Stomach smooth muscle (tissue), 2 donors: ENCODE results near the gene SFN.

Source experiments
- H3K27ac ChIP-seq: one replicate; pipeline ENCODE4 v1.7.0; 2013; ENCODE audit warnings: mild to moderate bottlenecking, low read length, inconsistent platforms
- H3K27me3 ChIP-seq, 2 donors: one replicate each; pipeline ENCODE4 v1.7.0; 2013; ENCODE audit warnings: low read length in 2 of 2; ENCODE audit not compliant: insufficient read depth in 2 of 2, control insufficient read depth in 1 of 2
- H3K36me3 ChIP-seq, 2 donors: one replicate each; pipeline ENCODE4 v1.7.0; 2013; ENCODE audit warnings: low read length in 2 of 2; ENCODE audit not compliant: control insufficient read depth in 2 of 2, insufficient read depth in 2 of 2
- H3K4me1 ChIP-seq: one replicate; pipeline ENCODE4 v1.7.0; 2013; ENCODE audit warnings: low read length; ENCODE audit not compliant: control insufficient read depth, insufficient read depth
- H3K4me3 ChIP-seq, 2 donors: one replicate each; pipeline ENCODE4 v1.7.0; 2013; ENCODE audit warnings: low read length in 2 of 2
- H3K9ac ChIP-seq, 2 donors: one replicate each; pipeline ENCODE4 v1.7.0; 2013; ENCODE audit warnings: low read length in 2 of 2, mild to moderate bottlenecking in 1 of 2
- H3K9me3 ChIP-seq, 2 donors: one replicate each; pipeline ENCODE4 v1.7.0; 2013; ENCODE audit warnings: low read length in 2 of 2; ENCODE audit not compliant: control insufficient read depth in 2 of 2
- donor health status: healthy.
- donor health status: Pancreatic carcinoma.

Gene SFN

GRCh38 chr1:26862781-26863684 is at the start of gene SFN:
Gene SFN (plus strand): TSS chr1:26863149. CDS start chr1:26863213, 64 bp downstream.
- Histone ChIP-seq H3K27me3 (no peaks in the 10 kb centered on the region), H3K27ac (peak within 1 kb of the TSS; percentile 96), H3K36me3 (peaks cover 0 to 3% of the 10 kb centered on the region in 2 donors), H3K4me3 (peak within 1 kb of the TSS; percentile 86 to 88), H3K4me1 (peaks cover 24% of the 10 kb centered on the region), H3K9me3 (no peaks in the 10 kb centered on the region), H3K9ac (peak within 1 kb of the TSS; percentile 62 to 73)

GRCh38 chr1:26814377-26814776 is 48.6 kb upstream of the SFN start:
- Histone ChIP-seq H3K9ac (no peak overlapping the region), H3K36me3 (no peaks in the 10 kb centered on the region), H3K4me1 (no peaks in the 10 kb centered on the region), H3K4me3 (no peak overlapping the region), H3K9me3 (no peaks in the 10 kb centered on the region), H3K27ac (no peak overlapping the region), H3K27me3 (no peaks in the 10 kb centered on the region)

DNA sequence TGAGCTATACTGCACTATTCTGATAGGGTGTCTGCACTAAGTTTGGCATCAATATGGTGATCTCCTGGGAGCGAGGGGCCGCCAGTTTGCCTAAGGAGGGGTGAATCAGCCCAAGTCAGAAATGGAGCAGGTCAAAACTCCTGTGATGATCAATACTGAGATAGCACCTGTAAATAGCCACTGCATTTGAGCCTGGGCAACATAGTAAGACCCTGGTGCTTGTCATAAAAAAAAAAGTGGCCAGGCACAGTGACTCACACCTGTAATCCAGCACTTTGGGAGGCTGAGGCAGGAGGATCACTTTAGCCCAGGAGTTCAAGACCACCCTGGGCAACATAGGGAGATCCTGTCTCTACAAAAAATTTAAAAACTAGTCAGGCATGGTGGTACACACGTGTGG is 48.1 kb upstream of the SFN start:
- no peaks in the 10 kb centered on the region for H3K4me1 ChIP-seq
- no peak overlapping the region for H3K9ac ChIP-seq
- no peak overlapping the region for H3K27ac ChIP-seq
- no peaks in the 10 kb centered on the region for H3K27me3 ChIP-seq
- H3K4me3 ChIP-seq: no peak overlapping the region
- H3K9me3 ChIP-seq: no peaks in the 10 kb centered on the region
- H3K36me3 ChIP-seq: no peaks in the 10 kb centered on the region

DNA sequence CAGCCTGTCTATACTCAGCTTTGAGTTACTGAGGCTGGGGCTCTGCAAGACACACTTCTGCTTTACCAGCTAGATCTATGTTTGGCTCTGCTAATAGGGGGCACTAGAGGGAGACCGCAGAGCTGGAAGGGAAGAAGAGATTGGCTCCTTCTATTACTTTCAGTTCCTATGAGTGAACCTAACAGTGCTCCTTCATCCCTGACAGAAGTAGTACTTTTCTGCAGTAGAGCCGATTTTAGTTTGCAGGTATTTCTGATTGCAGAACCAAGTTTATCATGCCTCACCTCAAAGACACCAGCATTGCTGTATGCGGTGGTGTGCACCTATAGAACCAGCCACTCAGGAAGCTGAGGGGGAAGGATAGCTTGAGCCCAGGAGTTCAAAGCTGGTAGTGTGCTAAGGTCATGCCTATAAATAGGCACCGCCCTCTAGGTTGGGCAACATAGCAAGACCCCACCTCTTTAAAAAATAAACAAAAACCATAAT is 42.1 kb upstream of the SFN start:
- Histone ChIP-seq H3K9ac (no peak overlapping the region), H3K27ac (no peak overlapping the region), H3K4me1 (peaks cover 6% of the 10 kb centered on the region), H3K4me3 (no peak overlapping the region), H3K36me3 (no peaks in the 10 kb centered on the region), H3K27me3 (no peaks in the 10 kb centered on the region), H3K9me3 (no peaks in the 10 kb centered on the region)

GRCh38 chr1:26822737-26823395 is 40.1 kb upstream of the SFN start:
- H3K4me3 ChIP-seq: no peak overlapping the region
- H3K27me3 ChIP-seq: no peaks in the 10 kb centered on the region
- no peak overlapping the region for H3K9ac ChIP-seq
- no peaks in the 10 kb centered on the region for H3K9me3 ChIP-seq
- no peaks in the 10 kb centered on the region for H3K36me3 ChIP-seq
- H3K4me1 ChIP-seq: peaks cover 17% of the 10 kb centered on the region
- H3K27ac ChIP-seq: no peak overlapping the region

DNA sequence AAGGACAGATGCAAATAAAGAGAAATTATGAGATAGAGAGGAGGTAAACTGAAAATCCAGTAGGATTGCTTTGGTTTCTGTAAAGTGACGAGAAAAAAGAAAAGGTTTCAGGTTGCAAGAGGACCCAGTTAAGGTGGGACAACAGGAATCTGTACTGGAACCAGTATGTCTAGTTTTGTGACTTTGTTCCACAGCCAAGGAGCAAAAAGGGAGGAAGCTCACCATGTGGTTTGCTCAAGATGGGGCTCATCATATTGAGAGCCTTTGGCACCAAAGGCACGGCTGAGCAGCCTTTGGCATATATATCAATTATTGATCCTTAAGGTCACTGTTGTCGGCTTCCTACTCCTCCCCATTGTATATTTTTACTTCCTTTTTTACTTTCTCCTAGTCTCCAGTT is 38.2 kb upstream of the SFN start:
- H3K4me3 ChIP-seq: no peak overlapping the region
- H3K27me3 ChIP-seq: no peaks in the 10 kb centered on the region
- peaks cover 0 to under 1% of the 10 kb centered on the region in 2 donors for H3K36me3 ChIP-seq
- no peak overlapping the region for H3K27ac ChIP-seq
- H3K9me3 ChIP-seq: no peaks in the 10 kb centered on the region
- peaks cover 27% of the 10 kb centered on the region for H3K4me1 ChIP-seq
- H3K9ac ChIP-seq: no peak overlapping the region

GRCh38 chr1:26826261-26827105 is 36.5 kb upstream of the SFN start, which contains the start of gene ZDHHC18:
Gene ZDHHC18 (plus strand): TSS chr1:26826688. CDS start chr1:26826805, 117 bp downstream.
- Histone ChIP-seq H3K9ac (peak within 1 kb of the TSS; percentile 72 to 78), H3K27ac (peak within 1 kb of the TSS; percentile 78), H3K27me3 (no peaks in the 10 kb centered on the region), H3K9me3 (no peaks in the 10 kb centered on the region), H3K4me1 (peaks cover 27% of the 10 kb centered on the region), H3K4me3 (peak within 1 kb of the TSS; percentile 72 to 83), H3K36me3 (peaks cover 0 to 3% of the 10 kb centered on the region in 2 donors)

DNA sequence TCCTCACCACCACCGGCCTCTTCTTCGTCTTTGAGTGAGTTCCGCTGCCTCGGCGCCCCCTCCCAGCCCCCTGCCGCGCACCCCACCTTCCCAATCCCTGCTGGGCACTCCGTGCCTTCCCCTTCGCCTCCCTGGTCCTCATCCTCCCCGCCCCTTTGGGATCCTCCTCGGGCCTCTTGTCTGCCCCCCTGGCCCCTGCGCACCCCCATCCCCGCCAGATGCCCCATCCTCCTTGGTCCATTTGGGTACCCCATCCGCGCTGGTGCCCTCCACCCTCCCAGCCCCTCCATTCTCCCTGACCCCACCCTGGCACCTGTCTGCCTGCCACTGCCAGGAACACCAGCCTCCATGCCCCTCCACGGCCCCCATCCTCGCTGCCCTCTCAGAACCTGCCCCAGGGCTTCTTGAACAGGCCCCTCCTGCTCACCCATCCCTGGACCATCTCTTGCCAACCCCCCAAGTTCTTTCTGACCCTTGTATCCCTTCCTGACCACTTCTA is 35.8 kb upstream of the SFN start:
- Histone ChIP-seq H3K9me3 (no peaks in the 10 kb centered on the region), H3K27me3 (no peaks in the 10 kb centered on the region), H3K9ac (peak overlapping the region; percentile 72), H3K27ac (peak overlapping the region; percentile 49), H3K4me1 (peaks cover 27% of the 10 kb centered on the region), H3K36me3 (peaks cover 5 to 6% of the 10 kb centered on the region in 2 donors), H3K4me3 (peak overlapping the region; percentile 72 to 76)

DNA sequence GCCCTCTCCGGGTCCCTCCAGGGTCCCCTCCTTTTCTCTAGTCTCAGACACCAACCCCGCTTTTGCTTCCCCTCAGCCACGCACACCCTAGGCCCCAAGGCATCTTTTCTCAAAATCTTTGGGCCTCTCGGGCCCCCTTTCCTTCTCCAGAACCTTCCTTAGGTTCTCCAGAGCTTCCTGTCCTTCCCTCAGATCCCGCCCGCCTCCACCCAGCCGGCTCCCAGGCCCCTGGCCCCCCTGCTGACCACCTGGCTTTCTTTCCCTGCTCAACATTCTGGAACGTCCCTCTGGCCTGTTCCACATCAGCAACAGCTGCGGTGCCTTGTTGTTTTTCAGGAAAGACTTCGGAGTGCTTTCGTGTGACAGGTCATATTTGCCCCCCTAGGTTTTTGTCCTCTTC is 35.3 kb upstream of the SFN start:
- Histone ChIP-seq H3K36me3 (peaks cover 9 to 10% of the 10 kb centered on the region in 2 donors), H3K27ac (peak overlapping the region; percentile 49), H3K27me3 (no peaks in the 10 kb centered on the region), H3K4me3 (peak overlapping the region; percentile 72 to 76), H3K9ac (peak overlapping the region; percentile 72), H3K4me1 (peaks cover 27% of the 10 kb centered on the region), H3K9me3 (no peaks in the 10 kb centered on the region)

GRCh38 chr1:26828411-26828991 is 34.4 kb upstream of the SFN start:
- Histone ChIP-seq H3K36me3 (peaks cover 17 to 19% of the 10 kb centered on the region in 2 donors), H3K9ac (peak overlapping the region; percentile 29 to 45), H3K4me3 (no peak overlapping the region), H3K27me3 (no peaks in the 10 kb centered on the region), H3K27ac (peak overlapping the region; percentile 18), H3K9me3 (no peaks in the 10 kb centered on the region), H3K4me1 (peaks cover 27% of the 10 kb centered on the region)
